Measurements from ENCODE around the gene TMCC3. TPM values are rescaled to one million over a fixed set of nuclear protein-coding genes. Genes with fewer than 3 reads are reported as not detected.
A peak's percentile ranks its signal among the peaks of the same experiment; 100 is the strongest.

The TMCC3 gene
- total and polyA plus RNA-seq, 9 of the 15 experiments (the other 6 are each of a cell fraction or from before 2014, with no cell fraction given): not detected

DNA sequence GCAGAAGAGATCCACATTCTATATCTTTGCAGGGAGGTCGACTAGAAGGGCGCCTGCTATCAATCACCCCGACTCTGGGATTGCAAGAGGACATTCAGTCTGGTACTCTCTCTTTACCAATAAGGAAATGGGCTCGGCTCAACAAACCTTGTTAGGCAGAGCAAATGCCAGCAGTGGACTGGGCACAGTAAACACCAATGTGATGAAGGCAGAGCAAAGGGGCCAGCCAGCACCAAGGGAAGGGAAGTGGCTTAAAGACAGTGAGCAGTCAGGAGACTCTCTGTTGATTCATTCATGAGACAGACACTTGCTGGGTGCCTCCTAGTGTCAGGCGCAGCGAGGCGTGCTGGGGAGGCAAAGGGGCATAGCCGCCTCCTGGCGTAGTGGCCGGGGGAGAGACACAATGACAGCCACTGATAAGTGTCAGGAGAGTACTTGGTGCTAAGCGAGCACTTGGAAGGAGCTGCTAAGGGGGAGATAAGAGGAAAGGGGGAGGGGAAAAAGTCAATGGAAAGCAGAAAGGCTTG lies 34.1 kb downstream of the TMCC3 start (continued):
- TF ChIP-seq IFI16 (CRISPR knock-in tag; IDR thresholded peaks at IDR 0.05) (no peak), ZNF311 (CRISPR knock-in tag; IDR thresholded peaks at IDR 0.05) (no peak), CSDE1 (IDR thresholded peaks at IDR 0.05) (no peak), BHLHE40 (IDR thresholded peaks at IDR 0.05; ENCODE audit: low read length) (peak; percentile 55), RB1 (IDR thresholded peaks at IDR 0.05; ENCODE audit: low read depth) (no peak), PHB (CRISPR knock-in tag; IDR thresholded peaks at IDR 0.05) (no peak), ZZZ3 (IDR thresholded peaks at IDR 0.05) (no peak), ZNF696 (CRISPR knock-in tag; conservative IDR thresholded peaks at IDR 0.05) (no peak), ZNF707 (CRISPR knock-in tag; conservative IDR thresholded peaks at IDR 0.05) (no peak), NCOA6 (IDR thresholded peaks at IDR 0.05) (no peak), POLR3A (IDR thresholded peaks at IDR 0.05; ENCODE audit: borderline replicate concordance, extremely low read depth, insufficient read depth, insufficient read length) (no peak)
- TF ChIP-seq, protein P1, sequence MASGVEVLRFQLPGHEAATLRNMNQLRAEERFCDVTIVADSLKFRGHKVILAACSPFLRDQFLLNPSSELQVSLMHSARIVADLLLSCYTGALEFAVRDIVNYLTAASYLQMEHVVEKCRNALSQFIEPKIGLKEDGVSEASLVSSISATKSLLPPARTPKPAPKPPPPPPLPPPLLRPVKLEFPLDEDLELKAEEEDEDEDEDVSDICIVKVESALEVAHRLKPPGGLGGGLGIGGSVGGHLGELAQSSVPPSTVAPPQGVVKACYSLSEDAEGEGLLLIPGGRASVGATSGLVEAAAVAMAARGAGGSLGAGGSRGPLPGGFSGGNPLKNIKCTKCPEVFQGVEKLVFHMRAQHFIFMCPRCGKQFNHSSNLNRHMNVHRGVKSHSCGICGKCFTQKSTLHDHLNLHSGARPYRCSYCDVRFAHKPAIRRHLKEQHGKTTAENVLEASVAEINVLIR (CRISPR knock-in tag; IDR thresholded peaks at IDR 0.05): no peak
- TF ChIP-seq, protein P2, sequence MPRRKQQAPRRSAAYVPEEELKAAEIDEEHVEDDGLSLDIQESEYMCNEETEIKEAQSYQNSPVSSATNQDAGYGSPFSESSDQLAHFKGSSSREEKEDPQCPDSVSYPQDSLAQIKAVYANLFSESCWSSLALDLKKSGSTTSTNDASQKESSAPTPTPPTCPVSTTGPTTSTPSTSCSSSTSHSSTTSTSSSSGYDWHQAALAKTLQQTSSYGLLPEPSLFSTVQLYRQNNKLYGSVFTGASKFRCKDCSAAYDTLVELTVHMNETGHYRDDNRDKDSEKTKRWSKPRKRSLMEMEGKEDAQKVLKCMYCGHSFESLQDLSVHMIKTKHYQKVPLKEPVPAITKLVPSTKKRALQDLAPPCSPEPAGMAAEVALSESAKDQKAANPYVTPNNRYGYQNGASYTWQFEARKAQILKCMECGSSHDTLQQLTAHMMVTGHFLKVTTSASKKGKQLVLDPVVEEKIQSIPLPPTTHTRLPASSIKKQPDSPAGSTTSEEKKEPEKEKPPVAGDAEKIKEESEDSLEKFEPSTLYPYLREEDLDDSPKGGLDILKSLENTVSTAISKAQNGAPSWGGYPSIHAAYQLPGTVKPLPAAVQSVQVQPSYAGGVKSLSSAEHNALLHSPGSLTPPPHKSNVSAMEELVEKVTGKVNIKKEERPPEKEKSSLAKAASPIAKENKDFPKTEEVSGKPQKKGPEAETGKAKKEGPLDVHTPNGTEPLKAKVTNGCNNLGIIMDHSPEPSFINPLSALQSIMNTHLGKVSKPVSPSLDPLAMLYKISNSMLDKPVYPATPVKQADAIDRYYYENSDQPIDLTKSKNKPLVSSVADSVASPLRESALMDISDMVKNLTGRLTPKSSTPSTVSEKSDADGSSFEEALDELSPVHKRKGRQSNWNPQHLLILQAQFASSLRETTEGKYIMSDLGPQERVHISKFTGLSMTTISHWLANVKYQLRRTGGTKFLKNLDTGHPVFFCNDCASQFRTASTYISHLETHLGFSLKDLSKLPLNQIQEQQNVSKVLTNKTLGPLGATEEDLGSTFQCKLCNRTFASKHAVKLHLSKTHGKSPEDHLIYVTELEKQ (CRISPR knock-in tag; IDR thresholded peaks at IDR 0.05): no peak
- TF ChIP-seq, protein P3, sequence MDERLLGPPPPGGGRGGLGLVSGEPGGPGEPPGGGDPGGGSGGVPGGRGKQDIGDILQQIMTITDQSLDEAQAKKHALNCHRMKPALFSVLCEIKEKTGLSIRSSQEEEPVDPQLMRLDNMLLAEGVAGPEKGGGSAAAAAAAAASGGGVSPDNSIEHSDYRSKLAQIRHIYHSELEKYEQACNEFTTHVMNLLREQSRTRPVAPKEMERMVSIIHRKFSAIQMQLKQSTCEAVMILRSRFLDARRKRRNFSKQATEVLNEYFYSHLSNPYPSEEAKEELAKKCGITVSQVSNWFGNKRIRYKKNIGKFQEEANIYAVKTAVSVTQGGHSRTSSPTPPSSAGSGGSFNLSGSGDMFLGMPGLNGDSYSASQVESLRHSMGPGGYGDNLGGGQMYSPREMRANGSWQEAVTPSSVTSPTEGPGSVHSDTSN (CRISPR knock-in tag; IDR thresholded peaks at IDR 0.05; ENCODE audit: low read depth): no peak
- TF ChIP-seq, protein P3 (tag; conservative IDR thresholded peaks at IDR 0.05; ENCODE audit: low read depth): no peak
- TF ChIP-seq, protein P4, sequence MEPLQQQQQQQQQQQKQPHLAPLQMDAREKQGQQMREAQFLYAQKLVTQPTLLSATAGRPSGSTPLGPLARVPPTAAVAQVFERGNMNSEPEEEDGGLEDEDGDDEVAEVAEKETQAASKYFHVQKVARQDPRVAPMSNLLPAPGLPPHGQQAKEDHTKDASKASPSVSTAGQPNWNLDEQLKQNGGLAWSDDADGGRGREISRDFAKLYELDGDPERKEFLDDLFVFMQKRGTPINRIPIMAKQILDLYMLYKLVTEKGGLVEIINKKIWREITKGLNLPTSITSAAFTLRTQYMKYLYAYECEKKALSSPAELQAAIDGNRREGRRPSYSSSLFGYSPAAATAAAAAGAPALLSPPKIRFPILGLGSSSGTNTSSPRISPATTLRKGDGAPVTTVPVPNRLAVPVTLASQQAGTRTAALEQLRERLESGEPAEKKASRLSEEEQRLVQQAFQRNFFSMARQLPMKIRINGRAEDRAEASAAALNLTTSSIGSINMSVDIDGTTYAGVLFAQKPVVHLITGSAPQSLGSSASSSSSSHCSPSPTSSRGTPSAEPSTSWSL (CRISPR knock-in tag; IDR thresholded peaks at IDR 0.05; ENCODE audit: borderline replicate concordance): no peak

All from K562 (cell line).